Activated CD4-positive, alpha-beta T cell treated with anti-CD3 and anti-CD28 coated beads, Interleukin-2, amount 10 ng/mL, durations not matched to agents 24 days and 14 days (primary cell): ENCODE data around the gene SSTR3. TPM values are rescaled to one million over a fixed set of nuclear protein-coding genes. Genes with fewer than 3 reads are reported as not detected.
"Not testable (repeated sequence)": the region's sequence is repeated elsewhere in the genome, so short reads cannot be mapped to it uniquely, and the experiment has no call there.

Source experiments
- DNase-seq: peaks from one replicate; pipeline ENCODE4 v3.0.0; 2022
- H3K27ac Mint-ChIP-seq: one replicate; pipeline ENCODE4 v1.8.0; 2022; ENCODE audit warnings: mild to moderate bottlenecking, mixed read lengths
- H3K27me3 Mint-ChIP-seq: one replicate; pipeline ENCODE4 v1.8.0; 2022; ENCODE audit warnings: mixed read lengths
- H3K36me3 Mint-ChIP-seq: one replicate; pipeline ENCODE4 v1.8.0; 2022; ENCODE audit warnings: low read depth, mild to moderate bottlenecking, mixed read lengths
- H3K4me1 Mint-ChIP-seq: one replicate; pipeline ENCODE4 v1.8.0; 2021; ENCODE audit warnings: mixed read lengths
- H3K4me3 Mint-ChIP-seq: one replicate; pipeline ENCODE4 v1.8.0; 2022; ENCODE audit warnings: mild to moderate bottlenecking, moderate library complexity, mixed read lengths
- H3K9me3 Mint-ChIP-seq: one replicate; pipeline ENCODE4 v1.8.0; 2021; ENCODE audit warnings: mixed read lengths
- intact Hi-C: fragments of 100-400 bp; cut with micrococcal nuclease; formaldehyde crosslinking; loops from one replicate; pipeline ENCODE4 v1.15.1; 2023
- total RNA-seq: library from RNA; stranded (reverse); gene quantifications from 2 replicates; pipeline ENCODE4 v1.2.3, GENCODE V29; 2022

The SSTR3 gene
- total RNA-seq, 1 donor from 2014 or later, result 4.0 TPM

DNA sequence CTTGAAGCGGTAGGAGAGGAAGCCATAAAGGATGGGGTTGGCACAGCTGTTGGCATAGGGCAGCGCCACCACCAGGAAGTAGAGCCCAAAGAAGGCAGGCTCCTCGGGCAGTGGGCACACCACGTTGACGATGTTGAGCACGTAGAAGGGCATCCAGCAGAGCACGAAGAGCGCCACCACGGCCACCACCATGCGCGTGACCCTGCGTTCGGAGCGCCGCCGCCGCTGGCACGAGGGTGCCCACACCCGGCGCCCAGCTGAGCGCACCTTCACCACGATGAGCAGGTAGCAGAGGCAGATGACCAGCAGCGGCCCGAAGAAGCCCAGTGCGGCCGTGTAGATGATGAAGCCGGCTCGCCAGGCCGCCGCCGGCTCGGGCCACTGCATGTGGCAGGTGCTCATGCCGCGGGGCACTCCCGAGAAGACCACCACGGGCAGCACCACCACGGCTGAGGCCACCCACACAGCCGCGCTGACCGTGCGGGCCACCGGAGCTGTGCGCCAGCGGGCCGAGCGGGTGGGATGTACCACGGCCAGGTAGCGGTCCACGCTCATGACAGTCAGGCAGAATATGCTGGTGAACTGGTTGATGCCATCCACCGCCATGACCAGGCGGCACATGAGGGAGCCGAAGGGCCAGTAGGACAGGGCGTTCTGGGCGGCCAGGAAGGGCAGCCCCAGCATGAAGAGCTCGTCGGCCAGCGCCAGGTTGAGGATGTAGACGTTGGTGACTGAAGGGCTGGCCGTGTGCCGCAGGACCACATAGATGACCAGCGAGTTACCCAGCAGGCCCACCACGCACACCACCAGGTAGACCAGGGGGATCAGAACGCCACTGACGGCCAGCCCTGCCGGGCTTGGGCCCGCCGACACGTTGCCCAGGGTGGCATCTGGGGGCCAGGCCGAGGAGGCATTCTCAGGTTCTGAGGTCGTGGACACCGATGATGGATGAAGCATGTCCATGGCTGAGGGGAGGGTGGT is 5.1 kb downstream of the SSTR3 start:
- no peaks in the 10 kb centered on the region for H3K27me3 Mint-ChIP-seq
- H3K27ac Mint-ChIP-seq, result no peak overlapping the region
- no peaks in the 10 kb centered on the region for H3K9me3 Mint-ChIP-seq
- H3K4me3 Mint-ChIP-seq, result no peak overlapping the region
- peaks cover under 1% of the 10 kb centered on the region for H3K36me3 Mint-ChIP-seq
- DNase-seq, result no peak
- intact Hi-C loops, result no loop called here
- H3K4me1 Mint-ChIP-seq, result peaks cover 13% of the 10 kb centered on the region

DNA sequence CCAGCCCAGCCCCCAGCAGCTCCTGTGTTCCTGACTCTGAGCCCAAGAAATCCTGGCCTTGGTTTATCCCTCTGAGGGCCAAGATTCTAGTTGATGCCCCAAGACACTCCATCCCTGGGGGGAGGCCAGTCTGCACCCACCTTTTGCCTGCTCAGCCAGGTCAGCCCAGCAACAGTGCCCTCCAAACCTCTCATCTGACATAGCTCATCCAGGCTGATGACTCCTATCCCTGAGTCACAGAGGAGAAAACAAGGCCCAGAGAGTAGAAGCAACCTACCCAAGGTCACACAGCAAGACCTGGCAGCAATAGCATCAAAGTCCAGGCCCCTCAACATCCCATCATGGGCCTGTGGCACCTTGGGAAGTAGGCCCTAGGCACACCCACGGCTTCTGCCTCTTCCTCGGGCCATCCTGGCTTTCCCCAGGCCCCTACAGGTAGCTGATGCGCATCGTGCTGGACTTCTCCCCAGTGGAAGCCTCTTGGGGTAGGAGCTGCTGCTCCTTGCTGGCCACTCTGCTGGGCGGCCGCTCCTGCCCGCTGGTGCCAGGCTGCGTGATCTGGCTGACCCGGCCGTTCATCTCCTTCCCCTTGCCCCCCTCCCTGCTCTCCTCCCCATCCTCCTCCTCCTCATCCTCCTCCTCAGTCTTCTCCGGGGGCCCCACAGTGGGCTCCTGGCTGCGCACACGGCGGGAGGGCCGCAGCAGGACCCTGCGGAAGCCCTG is 6.0 kb downstream of the SSTR3 start:
- peaks cover 14% of the 10 kb centered on the region for H3K4me1 Mint-ChIP-seq
- no peak overlapping the region for H3K27ac Mint-ChIP-seq
- H3K36me3 Mint-ChIP-seq, result no peaks in the 10 kb centered on the region
- no peak overlapping the region for H3K4me3 Mint-ChIP-seq
- intact Hi-C loops, result no loop called here
- H3K9me3 Mint-ChIP-seq, result no peaks in the 10 kb centered on the region
- no peaks in the 10 kb centered on the region for H3K27me3 Mint-ChIP-seq
- no peak for DNase-seq

DNA sequence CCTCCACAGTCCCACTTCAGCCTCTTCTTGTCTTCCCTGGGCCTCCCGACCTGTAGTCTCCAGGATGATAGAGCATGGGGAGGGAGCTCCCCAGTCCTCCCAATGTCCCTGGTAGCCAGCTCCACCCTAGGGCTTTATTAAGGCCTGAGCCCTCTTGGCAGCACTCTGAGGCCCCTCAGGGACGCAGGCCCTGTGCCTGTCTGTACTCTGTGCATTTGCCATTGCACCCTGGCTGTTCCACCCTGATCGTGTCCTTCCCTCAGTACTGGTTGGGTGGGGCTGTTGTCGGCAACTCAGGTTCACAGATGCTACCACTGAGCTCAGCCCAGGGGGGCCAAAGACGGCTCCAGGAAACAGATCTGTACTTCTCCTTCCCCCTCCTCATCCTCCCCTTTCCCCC is 7.2 kb downstream of the SSTR3 start:
- Mint-ChIP-seq H3K4me1 (peaks cover 12% of the 10 kb centered on the region), H3K4me3 (no peak overlapping the region), H3K27ac (no peak overlapping the region), H3K27me3 (no peaks in the 10 kb centered on the region), H3K9me3 (no peaks in the 10 kb centered on the region), H3K36me3 (no peaks in the 10 kb centered on the region)
- DNase-seq, result no peak
- intact Hi-C loops, result no loop called here

DNA sequence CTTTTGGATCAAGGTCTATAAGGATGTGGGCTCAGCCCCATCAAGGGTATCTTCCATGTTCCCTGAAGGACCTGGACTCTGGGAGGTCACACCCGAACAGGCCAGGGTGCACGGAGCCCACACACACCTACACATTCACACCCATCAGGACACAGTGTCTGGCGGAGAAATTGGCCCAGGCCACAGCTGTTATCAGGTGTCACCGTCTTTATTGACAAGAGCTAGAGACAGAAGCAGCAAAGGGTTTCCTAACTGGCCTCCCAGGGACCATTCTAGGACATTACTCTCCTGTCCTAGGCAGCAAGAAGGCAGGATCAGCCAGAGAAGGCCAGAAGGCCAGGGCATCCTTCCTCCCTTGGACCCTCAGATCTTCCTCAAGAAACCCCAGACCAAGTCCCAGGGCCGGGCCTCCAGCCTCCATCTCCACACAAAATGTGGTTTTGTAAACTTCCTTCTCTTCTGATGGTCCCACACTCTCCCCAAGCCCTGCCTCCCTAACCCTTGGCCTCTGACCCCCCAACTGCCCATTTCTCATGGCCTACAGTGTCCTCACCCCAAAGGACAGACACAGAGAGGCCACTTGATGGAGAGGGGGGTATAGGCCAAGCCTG is 8.1 kb downstream of the SSTR3 start:
- Mint-ChIP-seq H3K4me3 (no peak overlapping the region), H3K4me1 (peaks cover 17% of the 10 kb centered on the region), H3K9me3 (no peaks in the 10 kb centered on the region), H3K36me3 (no peaks in the 10 kb centered on the region), H3K27ac (no peak overlapping the region), H3K27me3 (no peaks in the 10 kb centered on the region)
- intact Hi-C loops, result no loop called here
- DNase-seq, result no peak

DNA sequence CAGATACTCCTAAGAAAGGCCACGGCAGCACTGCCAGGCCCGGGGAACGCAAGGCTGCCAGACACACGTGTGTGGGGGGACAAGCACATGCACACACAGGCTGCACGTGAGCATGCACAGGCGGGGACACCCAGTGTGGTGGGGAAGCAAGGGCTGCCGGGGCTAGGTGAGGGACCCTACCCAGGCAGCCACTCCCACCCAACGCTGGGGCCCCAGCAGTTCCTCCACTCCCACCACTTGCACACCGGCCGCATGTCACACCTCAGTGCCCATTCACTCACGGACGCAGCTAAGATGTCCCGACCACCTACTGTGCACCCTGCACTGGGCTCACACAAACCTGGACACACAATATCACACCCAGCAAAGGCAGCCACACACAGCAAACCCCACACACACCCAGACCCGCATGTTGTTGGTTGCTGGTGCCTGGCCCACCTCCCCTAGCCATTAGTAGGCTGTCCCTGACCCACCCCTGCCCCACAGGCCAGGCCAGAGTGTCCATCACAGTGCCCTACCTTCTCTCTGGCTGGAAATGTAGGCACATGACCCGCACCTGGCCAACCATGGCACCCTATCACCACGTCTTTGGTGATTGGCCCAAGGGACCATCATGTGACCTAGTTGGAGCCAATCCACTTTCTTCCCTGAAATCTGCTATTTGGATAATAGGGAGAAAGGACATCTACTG is 8.8 kb downstream of the SSTR3 start:
- Mint-ChIP-seq H3K27ac (no peak overlapping the region), H3K4me3 (no peak overlapping the region), H3K36me3 (no peaks in the 10 kb centered on the region), H3K27me3 (no peaks in the 10 kb centered on the region), H3K4me1 (peaks cover 13% of the 10 kb centered on the region), H3K9me3 (no peaks in the 10 kb centered on the region)
- DNase-seq, result no peak
- intact Hi-C loops, result no loop called here

DNA sequence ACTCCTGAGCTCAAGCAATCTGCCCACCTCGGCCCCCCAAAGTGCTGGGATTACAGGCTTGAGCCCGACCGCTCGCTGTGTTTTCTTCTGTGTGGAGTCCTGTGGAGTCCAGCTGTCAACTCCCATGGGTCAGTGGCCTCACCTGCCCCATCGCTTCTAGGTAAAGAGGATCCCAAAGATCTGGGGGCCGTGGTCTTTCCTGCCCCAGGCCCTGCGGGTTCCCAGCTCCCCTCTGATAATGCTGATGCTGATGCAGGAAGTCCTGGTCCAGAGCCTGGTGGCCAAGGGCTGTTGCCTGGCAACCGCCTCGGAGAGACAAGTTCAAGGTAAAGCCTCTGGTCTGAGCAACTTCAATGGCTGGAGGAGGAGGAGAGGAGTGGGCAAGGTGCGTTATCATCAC is 9.6 kb downstream of the SSTR3 start:
- no peaks in the 10 kb centered on the region for H3K9me3 Mint-ChIP-seq
- intact Hi-C loops, result no loop called here
- DNase-seq, result no peak
- peaks cover 2% of the 10 kb centered on the region for H3K36me3 Mint-ChIP-seq
- H3K4me3 Mint-ChIP-seq, result no peak overlapping the region
- H3K27ac Mint-ChIP-seq, result no peak overlapping the region
- H3K4me1 Mint-ChIP-seq, result peaks cover 18% of the 10 kb centered on the region
- H3K27me3 Mint-ChIP-seq, result no peaks in the 10 kb centered on the region

DNA sequence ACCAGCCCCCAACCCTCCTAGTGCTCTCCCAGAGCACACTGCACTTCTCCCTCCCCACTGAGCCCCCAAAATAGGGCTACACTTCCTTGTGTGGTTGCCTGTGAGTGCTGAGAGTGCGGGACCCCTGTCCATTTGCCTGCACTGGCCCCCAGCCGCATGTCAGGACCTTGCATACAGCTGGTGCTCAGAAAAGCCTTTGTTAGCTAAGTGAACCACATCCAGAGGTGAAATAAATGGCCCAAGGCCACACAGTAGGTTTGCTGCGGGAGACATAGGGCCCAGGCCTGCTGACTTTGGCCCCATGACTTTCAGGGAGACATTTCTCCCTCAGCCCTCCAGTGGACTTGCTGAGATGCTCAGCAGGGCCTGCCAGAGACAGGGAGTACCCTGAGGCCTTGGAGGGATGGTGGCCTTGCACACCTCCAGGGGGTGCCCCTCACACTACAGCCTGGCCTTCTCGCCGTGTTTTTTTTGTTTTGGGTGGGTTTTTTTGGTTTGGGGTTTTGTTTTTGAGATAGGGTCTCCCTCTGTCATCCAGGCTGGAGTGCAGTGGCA is 10.2 kb downstream of the SSTR3 start:
- Mint-ChIP-seq H3K36me3 (peaks cover 2% of the 10 kb centered on the region), H3K9me3 (no peaks in the 10 kb centered on the region), H3K4me3 (no peak overlapping the region), H3K27me3 (no peaks in the 10 kb centered on the region), H3K27ac (no peak overlapping the region), H3K4me1 (peaks cover 21% of the 10 kb centered on the region)
- intact Hi-C loops, result no loop called here
- DNase-seq, result no peak

DNA sequence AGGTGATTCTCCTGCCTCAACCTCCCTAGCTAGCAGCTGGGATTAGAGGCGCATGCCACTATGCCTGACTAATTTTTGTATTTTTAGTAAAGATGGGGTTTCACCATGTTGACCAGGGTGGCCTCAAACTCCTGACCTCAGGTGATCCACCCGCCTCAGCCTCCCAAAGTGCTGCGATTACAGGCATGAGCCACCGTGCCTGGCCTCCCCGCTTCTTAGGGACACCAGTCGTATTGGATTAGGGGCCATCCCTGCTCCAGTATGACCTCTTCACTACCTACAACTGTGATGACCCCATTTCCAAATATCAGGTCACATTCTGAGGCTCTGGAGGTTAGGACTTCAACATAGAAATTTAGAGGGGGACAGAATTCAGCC is 10.8 kb downstream of the SSTR3 start:
- intact Hi-C loops, DNase-seq, H3K27ac Mint-ChIP-seq, H3K36me3 Mint-ChIP-seq, H3K4me3 Mint-ChIP-seq, H3K9me3 Mint-ChIP-seq, H3K27me3 Mint-ChIP-seq: not testable (repeated sequence)
- H3K4me1 Mint-ChIP-seq, result peaks cover 21% of the 10 kb centered on the region

DNA sequence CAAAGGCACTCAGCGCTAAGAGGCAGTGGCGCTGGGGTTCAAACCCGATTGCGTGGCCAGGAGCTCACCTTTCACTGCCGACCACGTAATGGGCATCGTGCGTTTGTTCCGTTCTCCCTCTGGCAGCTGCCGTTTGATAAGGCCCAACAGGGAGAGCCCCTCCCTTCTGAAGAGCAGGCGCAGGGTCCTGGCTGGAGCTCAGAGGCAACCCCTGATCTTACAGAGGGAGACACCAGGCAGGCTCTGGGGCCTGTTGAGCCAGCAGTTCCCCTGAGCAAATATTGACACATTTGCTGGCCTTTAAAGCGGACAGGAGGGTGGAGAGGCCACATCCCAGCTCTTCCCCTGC is 12.5 kb downstream of the SSTR3 start:
- peak overlapping the region; percentile 93 for H3K4me3 Mint-ChIP-seq
- H3K9me3 Mint-ChIP-seq, result no peaks in the 10 kb centered on the region
- H3K27ac Mint-ChIP-seq, result peak overlapping the region; percentile 98
- DNase-seq, result no peak
- H3K4me1 Mint-ChIP-seq, result peaks cover 32% of the 10 kb centered on the region
- H3K27me3 Mint-ChIP-seq, result no peaks in the 10 kb centered on the region
- peaks cover 2% of the 10 kb centered on the region for H3K36me3 Mint-ChIP-seq
- intact Hi-C loops, result loop anchor here (1.0 to 10.0 kb wide), 9 partner anchors 31 to 417 kb away; partner anchors contain the start of genes NCF4 and RAC2

DNA sequence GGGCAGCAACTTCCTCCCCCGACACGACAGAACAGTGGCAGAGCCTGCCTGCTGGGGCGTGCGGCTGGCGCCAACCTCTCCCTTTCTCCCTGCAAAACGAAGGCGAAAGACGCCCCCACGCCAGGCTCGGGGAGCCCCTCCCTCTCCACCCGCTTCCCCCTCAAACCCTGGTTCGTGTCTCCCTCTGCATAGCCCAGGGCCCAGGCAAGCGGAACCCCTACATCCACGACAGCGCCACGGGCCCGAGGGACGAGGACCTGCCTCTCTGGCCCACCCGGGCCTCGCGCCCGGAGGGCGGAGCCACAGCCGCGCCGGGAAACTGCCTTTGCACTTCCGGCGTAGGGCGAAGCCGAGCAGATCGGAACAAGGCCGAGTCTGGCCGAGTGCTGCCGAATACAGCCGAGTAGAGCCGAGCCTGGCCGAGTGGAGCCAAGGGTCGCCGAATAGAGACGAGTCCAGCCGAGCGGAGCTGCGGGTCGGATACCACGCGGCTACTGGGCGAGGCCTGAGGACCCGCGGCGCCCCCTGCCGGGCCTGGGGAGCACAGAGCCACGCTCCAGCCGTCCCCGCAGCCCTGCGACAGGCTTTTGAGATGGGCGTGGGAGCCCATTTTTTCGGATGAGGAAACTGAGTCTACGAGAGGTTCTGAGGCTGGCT is 13.0 kb downstream of the SSTR3 start:
- Mint-ChIP-seq H3K4me1 (peaks cover 37% of the 10 kb centered on the region), H3K27ac (peak overlapping the region; percentile 98), H3K36me3 (peaks cover 2% of the 10 kb centered on the region), H3K4me3 (peak overlapping the region; percentile 93), H3K9me3 (no peaks in the 10 kb centered on the region), H3K27me3 (no peaks in the 10 kb centered on the region)
- intact Hi-C loops, result loop anchor here (1.0 to 10.0 kb wide), 9 partner anchors 32 to 416 kb away; partner anchors contain the start of genes NCF4 and RAC2
- DNase-seq, result peak; percentile 100

DNA sequence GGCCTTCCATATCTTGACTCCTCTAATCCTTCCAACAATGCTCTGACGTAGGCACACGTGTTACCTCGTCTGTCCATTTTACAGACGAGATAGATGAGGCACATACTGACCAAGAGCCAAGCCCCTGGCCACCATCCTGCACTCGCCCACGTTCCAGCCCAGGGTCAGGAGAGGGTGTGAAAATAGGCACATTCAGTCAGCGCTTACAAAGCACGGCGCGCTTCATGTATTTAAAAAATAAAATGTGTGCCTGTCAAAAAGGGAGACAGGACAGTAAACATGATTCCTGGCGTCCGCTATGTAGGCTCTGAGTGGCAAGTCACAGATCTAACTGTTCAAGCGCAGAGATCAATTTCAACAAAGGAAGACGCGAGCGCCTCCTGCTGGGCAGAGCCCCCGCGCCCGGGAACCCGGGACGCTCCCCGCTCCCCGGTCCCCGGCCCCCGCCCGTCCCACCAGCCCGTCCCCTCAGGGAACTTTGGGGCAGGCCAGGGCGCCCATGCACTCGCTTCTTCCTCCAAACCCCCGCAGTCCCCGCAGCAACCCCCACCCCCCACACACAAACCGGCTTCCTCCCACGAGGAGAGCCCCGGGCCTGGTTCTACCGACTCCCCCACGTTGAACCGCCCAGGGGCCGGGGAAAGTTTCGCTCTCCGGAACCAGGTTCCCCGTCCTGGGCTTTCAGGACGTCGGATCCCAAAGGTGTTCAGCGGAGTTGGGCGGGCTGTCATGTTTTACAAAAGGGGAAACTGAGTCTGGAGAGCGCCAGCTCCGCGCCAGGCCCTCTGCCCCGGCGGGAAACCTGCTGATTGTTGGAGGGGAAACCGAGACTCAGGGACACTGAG is 13.8 kb downstream of the SSTR3 start:
- intact Hi-C loops, result loop anchor here (1.0 to 10.0 kb wide), 11 partner anchors 32 to 416 kb away; partner anchors contain the start of genes NCF4 and RAC2
- peak overlapping the region; percentile 93 for H3K4me3 Mint-ChIP-seq
- H3K4me1 Mint-ChIP-seq, result peaks cover 43% of the 10 kb centered on the region
- peak; percentile 97 for DNase-seq
- H3K36me3 Mint-ChIP-seq, result peaks cover 2% of the 10 kb centered on the region
- H3K9me3 Mint-ChIP-seq, result no peaks in the 10 kb centered on the region
- H3K27ac Mint-ChIP-seq, result peak overlapping the region; percentile 98
- H3K27me3 Mint-ChIP-seq, result no peaks in the 10 kb centered on the region
